NCI-H1105 treated with DMSO at 0.1 percent for 48 hours (cell line): Measurements from ENCODE around the gene EHD4.

Experiments used
- DNase-seq: peaks from one replicate; lab custom pipeline; 2025; lab: John Stamatoyannopoulos, UW

The EHD4 gene

DNA sequence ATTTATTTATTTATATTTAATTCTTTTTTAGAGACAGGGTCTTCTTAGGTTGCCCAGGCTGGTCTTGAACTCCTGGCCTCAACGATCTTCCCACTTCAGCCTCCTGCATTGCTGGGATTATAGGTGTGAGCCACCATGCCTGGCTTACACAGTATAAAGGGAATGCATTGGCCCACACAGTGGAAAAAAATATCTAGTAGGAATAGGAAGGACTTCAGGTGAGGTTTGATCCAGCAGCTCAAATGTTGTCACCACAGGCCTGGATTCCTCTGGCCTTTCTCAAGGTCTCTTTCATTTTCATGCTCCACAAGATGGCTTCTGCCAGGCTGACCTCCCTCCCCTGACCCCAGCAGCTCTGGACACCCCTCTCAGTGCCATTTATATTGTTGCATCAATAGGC lies 76.4 kb downstream of the EHD4 start:
- no peak for DNase-seq

DNA sequence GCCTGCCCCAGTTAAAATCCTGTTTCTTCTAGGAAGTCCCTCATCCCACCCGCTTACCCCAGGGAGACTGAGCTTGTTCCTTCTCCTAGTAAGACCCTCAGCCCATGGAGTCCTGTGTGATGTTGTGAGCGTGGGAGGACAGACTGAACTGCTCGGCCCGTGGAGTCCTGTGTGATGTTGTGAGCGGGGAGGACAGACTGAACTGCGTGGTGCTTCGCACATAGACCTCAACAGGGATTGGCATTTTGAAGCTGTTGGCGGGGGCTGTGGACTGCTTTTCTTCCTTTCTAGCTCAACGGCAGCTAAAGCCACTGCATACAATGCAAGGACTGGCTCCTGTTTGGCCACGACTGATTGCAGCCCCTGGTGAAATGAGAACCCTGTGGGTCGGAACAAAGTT lies 76.9 kb downstream of the EHD4 start:
- no peak for DNase-seq

DNA sequence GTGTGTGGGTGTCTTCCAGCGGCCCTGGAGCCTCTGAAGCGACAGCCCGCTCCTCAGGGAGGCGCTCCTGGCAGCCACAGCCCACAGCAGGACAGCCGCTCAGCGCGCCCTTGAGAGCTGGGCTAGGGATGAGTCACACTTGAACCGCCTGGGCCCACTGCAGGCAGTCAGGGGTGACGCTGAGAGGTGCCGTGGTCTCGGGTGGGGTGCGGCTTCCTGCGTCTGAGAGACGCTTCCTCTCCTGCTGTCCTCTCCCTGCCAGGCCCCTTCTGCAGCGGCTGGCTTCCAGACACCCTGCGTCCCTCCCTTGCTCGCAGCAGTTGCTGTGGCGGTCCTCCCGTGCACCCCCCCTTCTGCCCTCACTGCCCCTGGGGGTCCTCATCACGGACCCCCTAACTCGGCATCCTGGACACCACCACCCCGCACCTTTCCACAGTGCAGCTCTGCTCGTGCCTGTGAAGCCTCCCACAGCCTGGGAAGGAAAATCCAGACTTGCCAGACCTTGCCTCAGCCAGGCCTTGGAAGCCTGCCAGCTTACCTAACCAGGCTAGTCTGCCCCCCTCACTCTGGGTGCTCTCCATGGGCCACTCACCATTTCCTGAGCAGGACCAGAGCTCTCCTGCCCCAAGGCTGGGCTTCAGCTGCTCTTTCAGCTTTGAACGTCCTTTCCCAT lies 77.4 kb downstream of the EHD4 start:
- peak; percentile 28 for DNase-seq

DNA sequence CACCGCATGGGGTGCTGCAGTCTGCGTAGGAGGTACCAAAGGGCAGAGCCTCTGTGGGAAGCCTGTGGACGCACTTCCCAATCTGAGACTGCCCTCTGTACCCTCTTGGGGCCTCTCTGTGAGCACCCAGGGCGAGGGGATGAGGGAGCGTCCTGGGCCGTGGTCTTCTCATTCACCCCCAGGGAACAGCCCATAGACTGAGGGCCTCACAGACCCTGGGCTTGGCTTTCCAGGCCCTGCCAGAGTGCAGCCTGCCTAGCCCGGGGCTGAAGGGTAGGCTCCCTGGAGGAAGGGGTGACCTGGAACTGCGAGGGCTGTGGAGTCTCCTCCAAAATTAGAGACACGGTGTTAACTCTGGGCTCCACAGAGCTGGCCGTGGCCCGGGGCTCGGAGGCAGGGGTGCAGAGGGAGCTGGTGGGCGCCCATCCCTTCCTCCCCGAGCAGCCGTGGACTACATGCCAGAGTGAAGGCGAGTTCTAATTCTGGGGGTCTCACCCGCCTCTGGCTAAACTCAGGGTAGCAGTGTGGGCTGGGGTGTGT lies 78.0 kb downstream of the EHD4 start:
- no peak for DNase-seq

DNA sequence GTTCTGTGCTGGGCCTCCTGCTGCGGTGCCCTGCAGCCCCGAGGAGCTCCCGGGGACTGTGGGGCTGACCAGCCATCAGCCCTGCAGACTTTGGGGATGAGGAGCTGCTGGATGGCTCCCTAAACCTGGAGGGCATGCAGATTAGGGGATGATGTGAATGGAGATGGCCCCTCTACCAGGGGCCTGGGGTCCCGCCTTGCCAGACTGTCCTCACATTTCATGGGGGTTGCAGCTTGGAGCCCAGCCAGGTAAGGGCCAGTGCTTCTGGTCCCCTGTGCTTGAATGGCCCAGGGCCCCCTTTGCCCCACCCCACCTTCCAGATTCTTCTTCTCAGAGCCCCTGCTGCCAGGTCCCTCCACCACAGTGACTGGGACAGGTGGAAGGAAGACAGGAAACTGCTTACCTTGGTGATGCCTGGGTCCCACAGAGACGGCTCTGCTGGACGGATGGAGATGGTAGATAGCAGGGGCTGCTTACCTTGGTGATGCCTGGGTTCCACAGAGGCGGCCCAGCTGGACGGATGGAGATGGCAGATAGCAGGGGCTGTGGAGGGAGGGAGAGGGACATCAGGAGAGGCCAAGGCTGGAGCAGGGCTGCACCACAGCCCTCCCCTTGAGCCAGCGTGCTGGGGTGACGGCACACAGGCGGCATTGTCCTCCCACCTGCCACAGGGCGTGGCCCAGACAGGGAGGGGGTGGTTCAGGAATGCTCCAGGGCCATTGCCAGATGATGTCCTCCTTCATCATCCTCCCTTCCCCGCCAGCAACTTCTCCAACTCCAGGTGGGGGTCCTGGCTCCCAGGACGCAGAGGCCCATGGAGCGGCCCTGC lies 78.7 kb downstream of the EHD4 start, which contains the start of gene SPTBN5:
TSS of gene SPTBN5 (minus strand) at position 632 of the 829 bp plus-strand sequence. CDS start at position 76, 556 bp downstream.
- DNase-seq: no peak

DNA sequence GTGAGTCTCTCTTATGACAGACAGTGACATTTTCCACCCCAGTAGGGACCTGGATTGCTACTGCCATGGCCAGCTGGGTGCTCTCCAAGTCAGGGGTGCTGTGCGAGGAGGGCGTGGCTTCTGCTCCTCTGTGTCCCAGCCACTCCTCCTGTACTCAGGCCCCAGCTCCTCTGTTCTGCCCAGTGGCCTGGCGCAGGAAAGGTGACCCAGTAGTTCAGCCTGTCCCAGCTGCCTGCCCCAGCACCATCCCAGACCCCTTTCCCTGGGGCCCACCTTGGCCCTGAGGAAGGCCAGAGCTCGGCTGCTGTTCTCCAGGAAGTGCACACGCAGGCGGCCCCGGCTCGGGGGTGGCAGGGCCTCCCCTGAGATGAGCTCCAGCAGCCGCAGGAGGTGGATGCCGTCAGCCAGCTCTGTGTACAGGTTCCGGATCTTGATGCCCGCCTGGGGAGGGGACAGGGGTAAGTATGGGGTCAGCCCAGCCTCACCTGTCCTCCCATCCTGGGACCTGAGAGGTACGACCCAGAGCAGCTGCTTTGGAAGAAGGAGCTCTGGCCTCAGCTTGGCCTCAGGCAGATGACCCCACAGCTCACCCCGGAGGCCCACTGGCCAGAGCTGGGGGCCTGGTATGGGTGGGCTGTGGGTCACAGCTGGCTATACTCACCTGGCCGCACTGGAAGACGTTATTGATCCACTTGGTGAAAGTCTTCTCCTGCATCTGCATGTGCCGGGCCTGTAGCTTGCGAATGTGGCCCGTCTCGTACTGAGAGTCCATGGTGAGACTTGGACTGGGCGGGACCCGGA lies 79.5 kb downstream of the EHD4 start:
- DNase-seq: no peak

DNA sequence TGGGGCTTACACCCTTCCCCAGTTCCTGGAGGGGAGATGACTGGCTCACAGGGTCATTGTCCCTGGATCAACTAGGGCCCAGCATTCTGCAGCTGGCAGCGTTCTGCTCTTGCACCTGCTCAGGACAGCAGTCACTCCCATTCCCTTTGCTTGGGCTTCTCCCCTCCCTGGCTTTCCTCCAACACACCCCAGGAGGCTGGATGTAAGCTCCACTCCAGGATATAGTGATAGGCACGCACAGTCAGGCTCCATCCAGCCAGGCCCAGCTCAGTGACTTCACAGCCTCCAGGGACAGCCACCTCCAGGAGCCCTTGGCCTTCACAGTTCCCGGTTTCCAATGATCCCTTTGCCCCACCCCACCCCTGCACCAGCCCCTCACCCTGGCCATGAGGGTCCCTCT lies 80.4 kb downstream of the EHD4 start:
- DNase-seq: peak; percentile 80

DNA sequence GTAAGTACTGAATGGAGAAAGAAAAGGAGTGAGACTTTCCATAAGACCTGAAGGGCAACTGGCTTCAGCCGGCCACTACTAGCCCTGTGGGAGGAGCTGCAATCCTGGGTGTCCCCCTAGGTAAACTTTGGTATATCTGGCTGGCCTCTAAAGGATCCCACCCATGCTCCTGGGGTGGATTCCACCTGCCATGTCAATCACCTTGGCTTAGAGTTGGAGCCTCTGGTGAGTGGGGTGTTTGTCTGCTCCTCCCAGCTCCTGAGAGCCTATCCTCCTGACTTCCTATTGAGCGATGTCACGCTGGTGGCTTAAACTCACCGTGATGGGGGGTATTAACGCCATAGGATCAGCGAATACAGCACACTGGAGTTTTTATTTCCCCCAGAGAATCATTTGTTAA lies 81.1 kb downstream of the EHD4 start:
- DNase-seq: no peak

DNA sequence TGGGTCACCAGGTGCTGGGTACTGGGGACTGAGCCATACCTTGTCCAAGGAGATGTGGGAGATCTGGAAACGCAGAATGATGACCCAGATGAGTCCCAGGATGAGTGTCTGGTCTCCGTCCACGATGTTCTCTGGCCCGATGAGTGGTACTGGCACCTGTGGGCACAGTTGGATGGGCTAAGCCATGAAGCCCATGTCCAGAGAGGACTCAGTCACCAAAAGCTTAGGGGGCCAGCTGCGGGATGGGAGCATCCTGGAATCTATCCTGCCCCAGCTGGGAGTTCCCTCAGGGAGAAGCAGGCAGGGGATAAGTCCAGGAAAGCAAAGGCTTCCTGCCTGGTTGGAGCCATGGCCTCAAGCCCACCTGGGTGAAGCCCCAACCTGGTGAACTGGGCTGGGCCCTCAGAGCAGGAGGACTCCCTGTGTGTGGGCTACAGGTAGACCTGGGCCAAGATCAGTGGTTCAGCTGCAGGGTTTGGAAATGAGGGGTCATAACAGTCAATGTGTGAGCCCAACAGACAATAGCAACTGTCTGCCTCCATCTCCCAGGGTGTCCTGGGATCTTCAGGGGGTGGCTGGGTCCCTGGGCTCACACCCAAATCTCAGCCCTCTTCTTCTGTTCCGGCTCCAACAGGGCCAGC lies 82.2 kb downstream of the EHD4 start:
- DNase-seq: no peak

DNA sequence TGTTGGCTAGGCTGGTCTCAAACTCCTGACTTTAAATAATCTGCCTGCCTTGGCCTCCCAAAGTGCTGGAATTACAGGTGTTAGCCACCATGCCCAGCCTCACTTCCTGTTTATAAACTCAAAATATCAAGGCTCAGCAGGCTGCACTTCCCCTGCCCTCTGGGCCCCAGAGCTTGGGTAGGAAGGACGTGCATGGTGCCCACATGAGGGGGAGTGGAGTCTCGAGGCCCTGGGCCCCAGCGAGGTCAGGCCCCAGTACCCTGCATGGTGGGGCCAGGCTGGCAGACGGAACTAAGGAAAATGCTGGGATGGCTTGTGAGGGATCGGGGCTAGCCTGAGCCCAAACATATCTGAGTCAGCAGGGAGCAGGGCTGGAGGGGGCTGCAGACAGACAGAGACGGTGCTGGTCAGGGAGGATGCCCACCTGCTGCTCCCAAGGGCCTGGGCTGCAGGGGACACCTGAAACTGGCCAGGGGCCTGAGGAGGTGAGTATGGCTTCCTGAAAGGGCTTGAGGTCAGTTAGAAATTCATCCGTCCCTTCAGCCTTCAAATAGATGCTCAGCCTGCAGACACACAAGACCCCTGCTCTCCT lies 83.6 kb downstream of the EHD4 start:
- no peak for DNase-seq

DNA sequence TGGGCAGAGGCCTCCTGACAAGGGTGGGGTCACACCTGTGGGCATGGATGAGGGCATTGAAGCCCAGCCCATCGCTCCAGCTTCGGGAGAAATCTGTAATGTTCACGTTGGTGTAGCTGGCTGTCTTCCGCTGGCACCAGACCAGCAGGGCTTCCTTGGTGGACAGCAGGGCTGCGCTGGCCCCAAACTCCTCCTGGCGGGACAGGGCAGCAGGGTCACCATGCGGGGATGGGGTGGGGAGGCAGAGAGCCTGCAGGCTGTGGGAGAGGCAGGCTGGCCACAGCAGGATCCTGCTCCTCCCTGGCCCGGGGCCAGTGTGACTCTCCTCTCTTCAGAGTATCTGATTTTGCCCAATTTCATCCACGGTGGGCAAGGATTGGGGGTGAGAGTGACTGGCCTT lies 84.5 kb downstream of the EHD4 start:
- no peak for DNase-seq

DNA sequence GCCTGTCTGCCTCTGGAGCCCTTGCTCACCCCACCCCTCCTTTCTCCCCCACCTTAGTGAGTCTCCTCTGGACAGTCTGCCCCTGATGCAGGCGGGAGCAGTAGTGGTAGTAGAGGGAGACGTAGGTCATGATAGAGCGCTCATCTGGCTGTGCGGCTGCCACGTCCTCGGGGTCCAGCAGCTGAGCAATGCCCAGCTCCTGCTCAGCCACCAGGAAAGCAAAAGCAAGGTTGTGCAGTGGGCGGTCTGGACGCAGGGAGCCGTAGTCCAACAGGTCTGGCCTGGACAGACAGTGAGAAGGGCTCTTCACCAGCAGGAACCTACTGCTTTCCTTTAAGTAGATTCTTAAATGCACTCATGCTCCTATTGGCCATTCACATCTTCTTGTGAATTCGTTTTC lies 85.2 kb downstream of the EHD4 start:
- DNase-seq: no peak

DNA sequence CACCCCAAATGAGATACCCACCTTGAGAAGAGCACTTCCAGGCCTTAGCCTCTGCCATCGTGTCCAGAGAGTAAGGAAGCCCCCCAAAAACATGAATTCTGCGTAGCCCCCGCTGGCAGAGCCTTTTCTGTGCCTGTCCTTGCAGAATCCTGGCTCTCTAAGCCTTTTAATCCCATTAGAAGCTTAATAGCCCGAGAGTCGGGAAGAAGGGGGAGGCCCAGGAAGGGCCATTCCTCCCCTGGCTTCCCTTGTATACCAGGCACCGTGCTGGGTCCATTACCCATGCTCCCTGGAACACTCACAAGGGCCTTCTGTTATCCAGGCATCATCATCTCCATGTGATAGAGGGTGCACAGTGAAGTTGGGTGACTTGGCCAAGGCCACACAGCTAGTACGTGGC lies 85.6 kb downstream of the EHD4 start:
- DNase-seq: no peak

DNA sequence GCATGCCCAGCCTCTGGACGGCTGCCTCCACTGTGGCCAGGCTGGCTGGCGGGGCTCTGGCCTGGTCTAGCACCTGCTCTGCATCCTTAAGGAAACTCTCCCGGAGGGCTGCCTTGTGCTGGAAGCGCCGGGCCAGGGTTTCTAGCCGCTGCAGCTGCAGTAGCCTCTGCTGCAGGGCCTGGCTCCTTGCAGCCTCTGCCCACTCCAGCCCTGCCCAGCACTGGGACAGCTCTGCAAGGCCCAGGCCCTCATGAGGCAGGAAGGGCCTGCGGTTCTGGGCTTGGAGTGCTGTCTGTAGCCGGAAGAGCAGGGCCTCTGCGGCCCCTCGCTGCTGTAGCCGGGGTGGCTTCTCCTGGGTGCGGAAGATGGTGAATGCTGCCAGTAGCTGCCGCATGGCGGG lies 86.5 kb downstream of the EHD4 start:
- no peak for DNase-seq

DNA sequence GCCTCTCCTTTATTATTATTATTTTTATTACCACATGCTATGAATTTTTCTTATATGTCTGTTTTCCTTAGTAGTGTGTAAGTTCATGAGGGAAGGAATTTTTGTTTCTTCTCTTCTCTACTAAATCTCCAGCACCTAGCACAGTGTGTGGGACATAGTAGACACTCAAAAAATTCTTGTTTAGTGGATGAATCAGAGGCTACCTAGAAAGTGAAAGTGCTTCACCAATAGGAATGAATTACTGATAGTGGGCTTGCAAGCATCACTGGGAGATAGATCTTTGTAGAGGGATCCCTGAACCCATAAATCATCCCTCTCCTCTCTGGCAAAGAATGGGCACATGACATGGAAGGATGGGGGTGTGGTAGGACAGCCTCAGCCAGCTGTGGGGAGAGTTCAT lies 87.0 kb downstream of the EHD4 start:
- DNase-seq: no peak

DNA sequence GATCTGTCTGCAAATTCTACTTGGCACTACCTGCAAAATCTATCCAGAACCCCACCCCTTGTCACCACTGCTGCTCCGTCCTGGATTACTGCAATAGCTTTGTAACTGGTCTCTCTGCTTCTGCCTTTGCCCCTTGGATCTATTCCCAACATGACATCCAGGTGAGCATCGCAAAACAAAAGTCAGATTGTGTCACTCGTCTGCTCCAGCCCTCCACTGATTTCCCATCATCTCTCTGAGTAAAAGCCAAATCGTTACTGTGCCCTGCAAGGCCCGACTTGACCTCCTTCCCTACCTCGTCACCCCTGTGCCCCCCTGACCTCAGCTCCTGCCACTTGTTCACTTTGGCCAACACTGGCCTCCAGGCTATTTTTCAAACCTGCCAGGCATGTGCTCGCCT lies 87.9 kb downstream of the EHD4 start:
- DNase-seq: no peak

DNA sequence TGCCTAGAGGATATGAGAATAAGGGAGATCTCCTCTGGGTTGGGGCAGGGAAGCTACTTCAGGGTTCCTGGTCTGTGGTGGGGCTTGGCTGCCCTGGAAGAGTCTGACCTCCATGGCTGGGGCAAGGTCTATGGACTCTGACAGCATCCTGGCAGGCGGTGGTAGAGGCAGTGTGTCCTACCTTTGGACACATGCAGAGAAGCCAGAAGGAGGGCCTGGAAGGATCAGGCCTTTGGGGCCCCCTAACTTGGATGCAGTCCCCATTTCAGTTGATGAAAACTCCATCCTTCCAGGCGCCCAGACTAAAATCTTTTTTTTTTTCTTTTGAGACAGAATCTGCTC lies 88.9 kb downstream of the EHD4 start:
- no peak for DNase-seq

DNA sequence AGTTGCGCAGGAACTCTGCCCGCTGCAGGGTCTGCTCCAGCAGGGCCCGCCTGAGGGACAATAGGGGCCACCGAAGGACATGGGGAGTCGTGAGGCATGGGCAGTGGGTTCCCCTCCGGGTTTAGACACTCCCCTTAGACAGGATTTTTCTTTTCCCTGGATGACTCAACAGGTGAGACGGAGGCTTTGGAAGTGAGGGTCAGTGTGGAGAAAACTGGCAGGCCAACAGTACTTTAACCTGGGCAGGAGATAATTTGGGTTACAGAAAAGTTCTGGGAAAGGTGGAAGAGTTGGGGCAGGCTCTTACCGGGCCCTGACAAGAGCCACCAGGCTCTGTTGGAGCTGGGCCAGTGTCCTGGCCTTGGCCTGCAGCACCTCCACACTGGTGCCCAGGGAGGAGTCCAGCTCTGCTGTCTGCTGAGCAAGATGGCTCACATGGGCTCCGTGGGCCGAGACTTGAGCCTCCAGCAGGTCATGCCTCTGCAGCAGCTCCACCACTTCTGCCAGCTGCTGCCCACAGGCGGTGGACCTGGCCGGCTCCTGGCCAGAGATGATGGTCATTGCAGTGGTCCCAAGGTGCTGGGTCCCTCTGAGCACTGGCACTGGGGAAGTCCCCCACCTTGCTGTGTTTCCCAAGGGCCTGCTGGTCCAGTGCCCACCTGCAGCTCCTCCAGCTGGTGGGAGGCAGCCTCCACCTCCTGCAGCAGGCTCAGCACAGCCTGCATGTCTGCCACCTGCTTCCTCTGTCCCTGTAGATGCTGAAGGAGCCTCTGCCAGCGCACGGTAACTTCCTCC lies 89.5 kb downstream of the EHD4 start:
- DNase-seq: no peak

DNA sequence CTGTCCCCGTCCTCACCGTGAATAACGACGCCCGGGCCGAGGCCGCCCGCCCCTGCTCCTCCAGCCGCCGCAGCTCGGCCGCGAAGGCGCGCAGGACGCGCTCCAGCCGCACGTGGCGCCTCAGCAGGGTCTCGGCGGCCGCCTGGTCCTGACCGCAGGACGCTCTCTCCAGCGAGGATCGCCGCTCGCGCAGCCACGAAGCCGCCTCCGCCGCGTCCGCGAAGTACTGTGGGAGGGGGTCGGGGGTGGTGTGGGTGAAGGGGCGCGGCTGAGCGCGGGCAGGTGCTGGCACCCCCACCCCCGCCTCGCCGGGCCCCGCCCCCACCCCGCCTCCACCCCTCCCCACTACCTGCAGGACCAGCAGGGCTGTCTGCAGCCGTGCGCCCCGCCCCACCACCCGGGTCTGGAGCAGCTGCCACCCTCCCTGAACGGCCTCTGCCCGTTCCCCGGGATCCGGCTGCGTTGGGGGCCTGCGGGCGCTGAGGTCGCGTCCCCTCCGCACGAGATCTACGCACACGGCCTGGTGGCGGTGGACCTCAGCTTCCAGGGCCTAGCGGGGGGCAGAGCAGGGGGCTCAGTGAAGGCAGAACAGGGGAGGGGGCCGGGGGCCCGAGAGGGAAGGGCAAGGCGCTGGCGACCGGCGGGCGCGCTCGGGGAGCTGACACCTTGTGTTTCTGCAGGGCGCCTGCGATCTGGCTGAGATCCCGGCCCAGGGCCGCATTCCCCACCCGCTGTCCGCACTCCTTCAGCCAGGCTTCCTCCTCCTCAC lies 90.3 kb downstream of the EHD4 start:
- DNase-seq: no peak

DNA sequence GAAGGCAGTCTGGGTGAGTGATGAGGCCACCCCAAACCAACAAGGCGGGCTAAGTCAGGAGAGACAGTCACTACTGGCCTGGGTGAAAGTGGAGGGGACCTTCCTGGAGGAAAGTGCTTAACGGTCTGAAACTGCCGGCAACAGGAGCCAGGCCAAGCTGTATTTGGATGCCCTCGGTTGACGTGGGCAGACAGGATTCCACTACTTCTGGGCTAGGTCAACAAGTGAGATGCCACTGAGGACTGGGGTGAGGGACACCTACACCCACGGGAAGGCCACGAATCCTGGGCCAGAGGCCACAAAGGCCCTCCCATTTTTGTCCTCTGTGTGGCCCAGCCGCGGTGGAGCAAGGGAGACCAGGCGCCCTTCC lies 90.8 kb downstream of the EHD4 start:
- DNase-seq: no peak
